Activated gamma-delta T cell treated with anti-CD3 and anti-CD28 coated beads, Interleukin-2, amount 50 U/mL, for 16 hours (primary cell): ENCODE data around the gene MGMT.

Experiments used
- DNase-seq: peaks from one replicate; pipeline ENCODE4 v3.0.0-alpha.2; 2020; ENCODE audit warnings: low read depth

The MGMT gene

GRCh38 chr10:129655007-129655678, 188.1 kb downstream of the MGMT start:
- DNase-seq: no peak

- DNase-seq: no peak
These were observed 188.6 kb downstream of the MGMT start for GRCh38 chr10:129655679-129656031.

DNA sequence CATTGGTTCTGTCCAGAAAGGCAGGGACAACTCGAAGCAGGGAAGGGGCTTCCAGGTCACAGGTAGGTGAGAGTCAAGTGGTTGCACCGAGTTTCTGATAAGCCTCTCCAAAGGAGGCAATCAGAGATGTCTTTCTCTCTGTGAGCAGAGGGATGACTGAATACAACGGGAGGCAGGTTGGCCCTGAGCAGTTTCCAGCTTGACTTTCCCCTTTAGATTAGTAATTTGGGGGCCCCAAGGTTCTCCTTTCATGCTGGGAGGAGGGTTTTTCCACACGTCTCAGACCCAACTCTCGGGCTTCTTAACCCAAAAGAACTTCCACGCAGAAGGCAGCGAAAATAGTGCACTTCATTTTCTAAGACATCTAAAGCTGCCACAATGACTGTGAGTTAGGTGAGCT, 189.6 kb downstream of the MGMT start:
- DNase-seq: no peak

GRCh38 chr10:129657297-129658017, 190.4 kb downstream of the MGMT start:
- no peak for DNase-seq

GRCh38 chr10:129658376-129659072, 191.5 kb downstream of the MGMT start:
- DNase-seq: no peak

- no peak for DNase-seq
These were observed 192.6 kb downstream of the MGMT start for GRCh38 chr10:129659508-129660268.

DNA sequence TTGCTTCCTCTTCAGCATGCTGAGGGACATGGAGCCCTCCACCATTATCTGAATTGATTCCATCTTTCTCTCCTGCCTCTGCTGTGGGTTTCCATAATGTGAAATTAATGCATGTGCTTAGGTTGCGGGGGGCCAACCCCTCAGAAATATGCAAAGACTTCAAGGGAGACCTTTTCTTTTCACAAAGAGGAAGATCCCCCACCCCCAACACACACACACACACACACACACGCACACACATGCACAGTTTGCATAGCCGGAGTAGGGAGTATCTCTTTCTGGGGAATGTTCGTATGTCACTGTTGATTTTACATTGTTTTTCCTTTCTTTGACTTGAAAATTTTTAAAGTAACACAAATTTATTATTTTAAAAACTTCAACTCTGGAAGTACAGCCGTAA, 193.5 kb downstream of the MGMT start:
- no peak for DNase-seq

DNA sequence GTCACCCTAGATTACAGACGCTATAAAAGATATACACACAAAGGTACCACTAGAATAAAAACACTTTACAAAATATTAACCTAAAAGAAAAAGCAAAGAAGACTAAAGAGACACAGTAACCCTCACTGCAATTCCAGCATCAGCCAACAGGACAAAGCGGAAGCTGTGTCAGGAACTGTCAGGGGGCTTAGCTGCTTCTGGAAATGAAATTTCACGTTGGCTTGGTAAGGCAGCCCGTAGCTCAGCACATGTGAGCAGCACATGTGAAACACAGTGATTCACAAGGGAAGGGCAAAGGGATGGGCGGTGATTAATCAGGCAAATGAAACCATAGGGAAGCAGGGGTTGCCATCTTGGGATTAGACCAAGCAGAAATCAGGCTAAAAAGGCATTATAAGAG, 195.4 kb downstream of the MGMT start:
- DNase-seq: no peak

GRCh38 chr10:129670124-129670523, 203.1 kb downstream of the MGMT start:
- no peak for DNase-seq

DNA sequence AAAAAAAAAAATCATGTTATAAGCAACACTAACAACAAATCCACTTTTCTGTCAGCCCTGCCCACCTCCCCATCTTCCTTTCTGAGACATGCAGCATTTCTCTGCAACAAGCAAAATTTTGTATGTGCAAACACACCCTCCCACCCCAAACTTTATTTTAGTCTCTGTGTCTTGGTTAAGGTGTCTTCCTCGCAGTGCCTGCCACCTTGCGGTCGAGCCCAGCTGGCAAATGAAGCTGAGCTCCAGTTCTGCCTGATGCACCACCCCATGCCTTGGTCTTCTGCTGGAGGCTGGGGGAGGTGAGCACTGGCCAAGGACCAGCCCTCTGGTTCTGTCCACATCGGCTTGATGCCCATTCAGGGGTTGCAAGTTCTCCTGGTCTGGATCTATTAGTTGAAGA, 206.3 kb downstream of the MGMT start:
- DNase-seq: no peak

GRCh38 chr10:129675027-129675769, 208.2 kb downstream of the MGMT start:
- DNase-seq: no peak

- DNase-seq: no peak
These were observed 209.0 kb downstream of the MGMT start for GRCh38 chr10:129676014-129676413.

- no peak for DNase-seq
These were observed 210.4 kb downstream of the MGMT start for GRCh38 chr10:129677377-129677927.

- DNase-seq: no peak
These were observed 211.1 kb downstream of the MGMT start for GRCh38 chr10:129678186-129678585.

DNA sequence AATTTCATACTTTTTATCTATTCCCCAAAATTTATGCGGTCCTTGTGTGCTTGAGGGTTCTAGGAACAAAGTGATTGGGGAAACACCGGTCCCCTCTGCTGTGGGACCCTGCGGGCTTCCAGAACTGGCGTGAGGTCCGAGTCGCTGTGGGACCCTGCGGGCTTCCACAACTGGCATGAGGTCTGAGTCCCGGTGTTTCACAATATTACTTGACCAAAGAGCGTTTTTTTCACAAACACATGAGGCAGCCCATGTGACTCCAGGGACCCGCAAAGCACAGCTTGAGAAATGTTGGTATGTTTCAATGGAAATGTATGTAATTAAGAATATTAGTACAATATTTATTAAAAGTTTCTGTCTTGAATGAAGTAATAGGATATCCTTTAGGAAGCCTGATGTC, 212.2 kb downstream of the MGMT start:
- DNase-seq: no peak

DNA sequence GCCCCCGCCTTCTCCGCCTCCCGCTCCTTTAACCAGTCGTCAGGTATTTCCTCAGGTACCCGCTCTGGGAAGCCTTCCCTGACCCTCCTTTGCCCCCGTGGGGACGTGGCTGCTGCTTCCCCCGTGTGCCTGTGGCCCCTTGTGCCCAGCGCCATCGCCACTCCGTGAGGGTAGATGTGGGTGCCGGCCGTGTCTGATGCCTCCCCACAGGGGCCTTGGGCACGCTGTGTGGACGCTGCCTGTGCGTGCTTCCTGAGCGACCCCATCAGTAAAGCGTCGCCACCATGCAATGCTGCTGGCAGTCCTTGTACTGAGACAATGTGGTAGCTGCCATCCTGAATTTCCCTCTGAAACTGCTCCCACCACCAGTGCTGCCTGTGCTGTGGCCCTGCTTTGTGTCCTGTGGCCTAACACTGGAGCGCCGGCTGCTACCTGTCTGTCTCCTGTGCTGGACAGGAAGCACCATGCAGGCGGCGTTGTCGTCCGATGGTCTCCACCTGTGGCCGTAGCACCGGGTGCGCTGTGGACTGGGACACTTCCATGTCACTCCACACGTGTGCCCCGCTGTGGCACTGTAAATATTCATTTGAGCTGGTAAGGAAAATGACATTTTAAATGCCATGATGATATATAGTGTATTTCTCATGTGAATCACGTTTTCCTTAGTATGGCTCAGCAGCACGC, 213.8 kb downstream of the MGMT start:
- no peak for DNase-seq

GRCh38 chr10:129681856-129682255, 214.8 kb downstream of the MGMT start:
- no peak for DNase-seq

GRCh38 chr10:129683519-129683918, 216.5 kb downstream of the MGMT start:
- DNase-seq: no peak

GRCh38 chr10:129683920-129684319, 216.9 kb downstream of the MGMT start:
- no peak for DNase-seq

DNA sequence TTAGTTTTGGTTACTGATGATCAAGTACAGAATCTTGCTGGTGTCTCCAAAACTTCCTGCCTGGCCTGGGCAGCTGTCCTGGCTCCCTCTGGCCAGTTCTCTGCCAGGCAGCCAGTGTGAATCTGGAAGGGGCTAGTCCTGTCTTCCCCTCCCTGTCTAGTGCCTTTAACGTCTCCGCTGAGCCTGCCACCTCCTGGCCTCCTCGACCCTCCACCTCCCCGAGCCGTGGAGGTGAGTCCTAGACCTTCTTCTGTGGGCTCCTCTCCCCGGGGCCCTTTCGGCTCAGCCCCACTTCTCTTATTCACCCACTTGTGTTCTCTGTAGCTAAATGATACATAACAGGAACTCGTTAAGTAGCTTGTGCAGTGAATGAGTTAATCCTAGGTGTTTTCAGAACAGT, 218.2 kb downstream of the MGMT start:
- no peak for DNase-seq

DNA sequence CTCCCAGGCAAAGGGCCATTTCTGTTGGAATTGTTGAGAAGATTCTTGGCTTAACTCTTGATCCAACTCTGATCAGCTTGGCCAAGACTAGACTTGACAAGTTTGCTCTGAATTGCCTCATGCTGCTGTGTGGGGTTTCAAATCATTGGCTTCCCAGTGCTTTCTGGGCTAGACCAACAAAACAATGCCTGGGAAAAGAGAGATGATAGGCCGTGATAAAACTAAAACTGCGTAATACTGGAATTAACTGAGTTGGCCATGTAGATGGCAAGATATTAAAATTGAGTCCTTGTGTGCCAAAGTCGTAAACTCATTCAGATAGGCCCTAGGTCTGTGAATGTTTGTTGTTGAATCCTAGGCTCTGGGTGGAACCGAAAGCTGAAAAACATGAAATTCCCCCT, 222.6 kb downstream of the MGMT start:
- DNase-seq: no peak
